Neuron (in vitro differentiated cells): ENCODE measurements around the gene ANKRD55.
"Not testable (repeated sequence)": the region's sequence is repeated elsewhere in the genome, so short reads cannot be mapped to it uniquely, and the experiment has no call there.

ENCODE experiments used
- H2AFZ ChIP-seq: one replicate; pipeline ENCODE4 v1.6.1; 2013; ENCODE audit warnings: low read depth, mild to moderate bottlenecking, inconsistent platforms, low read length, moderate library complexity
- H3K27me3 ChIP-seq: one replicate; pipeline ENCODE4 v1.6.1; 2013; ENCODE audit warnings: low read length; ENCODE audit not compliant: insufficient read depth
- H3K36me3 ChIP-seq: one replicate; pipeline ENCODE4 v1.6.1; 2013; ENCODE audit warnings: low read length; ENCODE audit not compliant: insufficient read depth
- H3K4me1 ChIP-seq: one replicate; pipeline ENCODE4 v1.6.1; 2013; ENCODE audit warnings: low read length; ENCODE audit not compliant: insufficient read depth
- H3K4me3 ChIP-seq: 2 replicates; pipeline ENCODE4 v1.5.1; 2013; ENCODE audit warnings: mild to moderate bottlenecking, low read length, moderate library complexity
- H3K9me3 ChIP-seq: one replicate; pipeline ENCODE4 v1.6.1; 2013; ENCODE audit warnings: low read length

The ANKRD55 gene

GRCh38 chr5:56167519-56167918, 65.6 kb downstream of the ANKRD55 start:
- peaks cover 17% of the 10 kb centered on the region for H3K4me1 ChIP-seq
- H3K4me3 ChIP-seq, result no peak overlapping the region
- no peaks in the 10 kb centered on the region for H3K36me3 ChIP-seq
- H2AFZ ChIP-seq, result no peak overlapping the region
- peaks cover 2% of the 10 kb centered on the region for H3K27me3 ChIP-seq
- no peaks in the 10 kb centered on the region for H3K9me3 ChIP-seq

GRCh38 chr5:56166671-56167385, 66.3 kb downstream of the ANKRD55 start:
- Histone ChIP-seq H3K4me3 (no peak overlapping the region), H3K4me1 (peaks cover 19% of the 10 kb centered on the region), H3K27me3 (peaks cover 2% of the 10 kb centered on the region), H3K36me3 (no peaks in the 10 kb centered on the region), H2AFZ (no peak overlapping the region), H3K9me3 (no peaks in the 10 kb centered on the region)

GRCh38 chr5:56164376-56164775, 68.8 kb downstream of the ANKRD55 start:
- H3K9me3 ChIP-seq, result no peaks in the 10 kb centered on the region
- H3K27me3 ChIP-seq, result no peaks in the 10 kb centered on the region
- peak overlapping the region; percentile 4 for H2AFZ ChIP-seq
- H3K4me1 ChIP-seq, result peaks cover 21% of the 10 kb centered on the region
- no peaks in the 10 kb centered on the region for H3K36me3 ChIP-seq
- no peak overlapping the region for H3K4me3 ChIP-seq

DNA sequence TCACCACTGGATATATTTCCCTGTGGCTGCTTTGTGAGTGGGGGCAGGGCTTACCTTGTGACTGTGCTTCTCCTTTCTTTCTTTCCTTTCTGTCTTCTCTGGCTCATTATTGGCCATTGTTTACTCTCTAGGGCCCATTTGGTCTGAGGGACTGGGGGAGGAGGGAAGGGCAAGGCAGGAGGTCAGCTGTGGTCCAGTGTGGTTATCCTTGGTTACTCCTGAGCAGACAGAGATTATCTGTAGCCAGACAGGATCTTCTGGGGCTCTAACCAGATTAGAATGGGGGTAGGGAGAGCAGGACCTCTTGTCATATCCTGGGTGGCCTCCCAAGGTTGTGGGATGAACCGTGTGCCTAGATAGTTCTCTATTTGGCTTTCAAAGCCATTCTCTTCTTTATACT, 71.2 kb downstream of the ANKRD55 start:
- H3K27me3 ChIP-seq, result no peaks in the 10 kb centered on the region
- H3K9me3 ChIP-seq, result no peaks in the 10 kb centered on the region
- no peaks in the 10 kb centered on the region for H3K36me3 ChIP-seq
- H3K4me1 ChIP-seq, result peaks cover 21% of the 10 kb centered on the region
- H2AFZ ChIP-seq, result no peak overlapping the region
- no peak overlapping the region for H3K4me3 ChIP-seq

- Histone ChIP-seq H3K27me3 (no peaks in the 10 kb centered on the region), H3K4me3 (no peak overlapping the region), H3K9me3 (no peaks in the 10 kb centered on the region), H3K36me3 (no peaks in the 10 kb centered on the region), H3K4me1 (peaks cover 21% of the 10 kb centered on the region), H2AFZ (no peak overlapping the region)
Observed at GRCh38 chr5:56161439-56161823, 71.7 kb downstream of the ANKRD55 start.

DNA sequence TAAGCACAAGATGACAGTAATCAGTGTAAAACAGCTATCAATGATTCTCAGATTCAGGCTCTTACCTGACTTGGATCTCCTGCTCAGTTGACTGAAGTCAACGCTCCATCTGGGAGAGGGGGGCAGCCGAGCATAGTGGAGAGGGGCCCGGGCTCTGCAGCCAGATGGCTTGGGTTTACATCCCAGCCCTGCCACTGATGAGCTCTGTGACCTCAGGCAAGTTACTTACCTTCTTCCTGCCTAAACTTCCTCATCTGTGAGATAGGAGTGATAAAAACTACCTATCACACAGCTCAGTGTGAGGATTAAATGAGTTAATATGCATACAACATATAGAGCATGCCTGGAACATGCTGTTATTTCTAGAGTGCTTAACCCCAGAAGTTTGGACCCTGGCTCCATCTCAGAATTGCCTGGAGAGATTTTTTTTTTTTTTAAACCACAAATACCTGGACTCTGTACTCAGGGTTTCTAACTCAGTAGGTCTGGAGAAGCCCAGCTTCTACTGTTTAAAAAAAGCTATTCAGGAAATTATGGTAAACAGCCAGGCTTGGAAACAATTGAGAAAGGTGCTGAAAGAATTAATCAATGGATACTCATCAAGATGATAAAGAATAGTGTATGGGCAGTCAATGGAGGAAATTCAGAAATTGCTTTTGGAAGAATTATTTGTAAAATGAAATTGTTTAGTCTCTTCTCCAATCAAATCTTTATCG, 72.2 kb downstream of the ANKRD55 start:
- H3K9me3 ChIP-seq, result no peaks in the 10 kb centered on the region
- peaks cover 21% of the 10 kb centered on the region for H3K4me1 ChIP-seq
- H2AFZ ChIP-seq, result no peak overlapping the region
- no peaks in the 10 kb centered on the region for H3K36me3 ChIP-seq
- H3K4me3 ChIP-seq, result no peak overlapping the region
- H3K27me3 ChIP-seq, result no peaks in the 10 kb centered on the region

GRCh38 chr5:56159521-56159947, 73.6 kb downstream of the ANKRD55 start:
- no peak overlapping the region for H2AFZ ChIP-seq
- peaks cover 12% of the 10 kb centered on the region for H3K4me1 ChIP-seq
- H3K9me3 ChIP-seq, result no peaks in the 10 kb centered on the region
- no peak overlapping the region for H3K4me3 ChIP-seq
- no peaks in the 10 kb centered on the region for H3K27me3 ChIP-seq
- no peaks in the 10 kb centered on the region for H3K36me3 ChIP-seq

- Histone ChIP-seq H3K4me1 (peaks cover 4% of the 10 kb centered on the region), H2AFZ (no peak overlapping the region), H3K9me3 (no peaks in the 10 kb centered on the region), H3K27me3 (no peaks in the 10 kb centered on the region), H3K36me3 (no peaks in the 10 kb centered on the region), H3K4me3 (no peak overlapping the region)
Observed at GRCh38 chr5:56158331-56158960, 74.7 kb downstream of the ANKRD55 start.

GRCh38 chr5:56157191-56157621, 75.9 kb downstream of the ANKRD55 start:
- H2AFZ ChIP-seq, H3K36me3 ChIP-seq, H3K4me1 ChIP-seq, H3K9me3 ChIP-seq, H3K4me3 ChIP-seq, H3K27me3 ChIP-seq: not testable (repeated sequence)

DNA sequence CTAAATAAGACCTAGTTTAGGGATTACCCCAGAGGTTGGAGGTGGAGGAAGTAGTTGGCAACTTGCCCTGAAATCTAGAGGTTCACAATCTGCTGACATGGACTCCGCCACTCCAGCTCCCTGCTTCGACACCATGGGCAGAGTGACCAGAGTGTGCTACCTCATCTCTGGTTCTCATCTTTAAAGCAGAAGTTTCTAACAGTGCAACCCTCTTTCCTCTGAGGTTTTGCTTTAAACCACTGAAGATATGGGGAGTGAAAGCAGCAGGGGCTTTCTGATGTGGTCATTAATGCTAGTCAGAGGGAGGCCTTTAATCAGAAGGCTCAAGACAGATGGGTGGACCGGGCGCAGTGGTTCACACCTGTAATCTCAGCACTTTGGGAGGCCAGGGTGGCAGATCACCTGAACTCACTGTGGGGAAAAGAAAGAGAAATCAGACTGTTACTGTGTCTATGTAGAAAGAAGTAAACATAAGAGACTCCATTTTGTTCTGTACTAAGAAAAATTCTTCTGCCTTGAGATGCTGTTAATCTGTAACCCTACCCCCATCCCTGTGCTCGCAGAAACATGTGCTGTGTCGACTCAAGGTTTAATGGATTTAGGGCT, 76.4 kb downstream of the ANKRD55 start:
- H2AFZ ChIP-seq, H3K9me3 ChIP-seq, H3K27me3 ChIP-seq, H3K4me1 ChIP-seq, H3K36me3 ChIP-seq, H3K4me3 ChIP-seq: not testable (repeated sequence)

DNA sequence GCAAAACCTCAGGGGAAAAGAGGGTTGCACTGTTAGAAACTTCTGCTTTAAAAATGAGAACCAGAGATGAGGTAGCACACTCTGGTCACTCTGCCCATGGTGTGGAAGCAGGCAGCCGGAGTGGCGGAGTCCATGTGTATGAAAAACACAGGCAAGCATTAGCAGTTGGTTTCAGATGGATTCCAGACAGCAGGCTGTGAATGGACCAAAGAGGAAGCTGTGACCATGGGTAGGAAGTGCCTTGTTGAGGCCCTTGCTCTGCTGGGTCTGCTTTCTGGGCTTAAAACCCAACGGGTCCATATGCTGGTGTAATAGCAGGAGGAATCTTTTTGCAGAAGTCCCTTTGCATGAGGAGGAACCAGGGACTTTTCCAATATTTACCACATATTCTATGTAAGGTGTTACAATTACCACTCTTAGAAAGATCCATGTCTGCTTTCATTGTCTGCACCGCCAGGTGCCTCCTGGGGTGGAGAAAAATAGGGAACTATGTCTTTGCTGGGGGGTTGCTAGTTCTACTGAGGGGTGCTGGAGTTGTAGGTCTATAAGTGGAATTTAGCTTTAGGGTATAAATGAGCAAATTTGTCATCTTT, 77.0 kb downstream of the ANKRD55 start:
- no peaks in the 10 kb centered on the region for H3K27me3 ChIP-seq
- no peaks in the 10 kb centered on the region for H3K36me3 ChIP-seq

DNA sequence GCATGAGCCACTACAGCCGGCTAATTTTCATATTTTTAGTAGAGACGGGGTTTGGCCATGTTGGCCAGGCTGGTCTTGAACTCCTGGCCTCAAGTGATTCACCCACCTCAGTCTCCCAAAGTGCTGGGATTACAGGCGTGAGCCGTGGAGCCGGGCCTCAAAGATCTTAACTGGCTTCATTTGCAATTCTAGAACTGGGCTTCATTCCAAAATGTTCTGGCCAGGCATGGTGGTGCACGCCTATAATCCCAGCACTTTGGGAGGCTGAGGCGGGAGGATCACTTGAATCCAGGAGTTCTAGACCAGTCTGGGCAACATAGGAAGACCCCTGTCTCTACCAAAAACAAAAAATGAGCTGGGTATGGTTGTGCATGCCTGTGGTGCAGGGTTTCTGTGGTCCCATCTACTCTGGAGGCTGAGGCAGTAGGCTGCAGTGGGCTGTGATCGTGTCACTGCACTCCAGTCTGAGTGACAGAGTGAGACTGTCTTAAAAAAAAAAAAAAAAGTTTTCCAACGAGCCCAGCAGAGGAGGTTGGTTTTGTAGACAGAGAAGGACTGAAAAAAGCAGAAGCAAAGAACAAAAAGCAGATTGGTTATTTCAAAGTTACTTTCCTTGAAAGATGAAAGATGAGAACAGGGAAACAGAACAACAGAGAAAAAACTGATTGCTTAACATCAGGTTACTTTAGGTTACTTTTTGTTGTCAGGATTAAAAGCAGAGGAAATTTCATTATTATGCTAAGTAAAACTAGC, 78.2 kb downstream of the ANKRD55 start:
- Histone ChIP-seq H3K4me1 (no peaks in the 10 kb centered on the region), H3K36me3 (no peaks in the 10 kb centered on the region), H2AFZ (no peak overlapping the region), H3K9me3 (no peaks in the 10 kb centered on the region), H3K4me3 (no peak overlapping the region), H3K27me3 (no peaks in the 10 kb centered on the region)

More for the DNA sequence above, 77.0 kb downstream of the ANKRD55 start:
- Histone ChIP-seq H2AFZ (no peak overlapping the region), H3K4me3 (no peak overlapping the region), H3K9me3 (no peaks in the 10 kb centered on the region), H3K4me1 (no peaks in the 10 kb centered on the region)
